GM21786 (cell line): Measurements from ENCODE around the gene KRTAP5-9.
"Not testable (repeated sequence)": the region's sequence is repeated elsewhere in the genome, so short reads cannot be mapped to it uniquely, and the experiment has no call there.

Source experiments
- ATAC-seq: cut with Tn5 transposase; IDR thresholded peaks from one replicate; pipeline ENCODE4 v1.9.1; 2021; ENCODE audit not compliant: unreplicated experiment

Gene KRTAP5-9

DNA sequence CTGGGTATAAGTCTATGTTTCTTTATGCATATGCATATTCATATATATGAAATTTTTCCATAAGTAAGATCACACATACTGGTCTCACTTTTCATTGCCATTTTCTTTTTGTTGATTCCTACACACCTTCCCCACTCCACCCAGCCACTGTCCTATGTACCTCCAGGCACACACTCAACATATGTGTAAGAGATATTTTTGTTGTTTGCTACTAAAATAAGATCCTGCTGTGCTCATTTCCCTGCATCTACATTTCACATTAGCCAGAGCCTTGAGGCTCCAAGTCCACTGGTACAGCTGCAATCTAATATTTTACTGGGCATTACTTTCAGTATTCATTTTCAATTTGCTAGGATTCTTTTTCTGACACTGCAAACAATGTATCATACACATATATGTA lies 9.0 kb downstream of the KRTAP5-9 start:
- no peak for ATAC-seq

DNA sequence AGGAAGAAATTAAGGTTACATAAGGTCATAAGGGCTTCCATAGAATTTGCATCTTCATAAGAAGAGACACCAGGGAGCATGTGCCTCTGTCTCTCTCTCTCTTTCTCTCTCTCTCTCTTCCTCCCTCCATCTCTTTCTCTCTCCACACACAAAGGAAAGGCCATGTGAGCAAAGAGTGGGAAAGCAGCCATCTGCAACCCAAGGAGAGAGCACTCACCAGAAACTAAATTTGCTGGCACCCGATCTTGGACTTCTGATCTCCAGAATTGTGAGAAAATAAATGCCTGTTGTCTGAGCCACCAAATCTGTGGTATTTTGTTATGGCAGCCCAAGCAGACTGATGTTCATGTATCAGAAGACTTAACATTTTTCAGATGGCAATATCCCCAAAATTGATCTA lies 10.8 kb downstream of the KRTAP5-9 start:
- ATAC-seq = no peak

DNA sequence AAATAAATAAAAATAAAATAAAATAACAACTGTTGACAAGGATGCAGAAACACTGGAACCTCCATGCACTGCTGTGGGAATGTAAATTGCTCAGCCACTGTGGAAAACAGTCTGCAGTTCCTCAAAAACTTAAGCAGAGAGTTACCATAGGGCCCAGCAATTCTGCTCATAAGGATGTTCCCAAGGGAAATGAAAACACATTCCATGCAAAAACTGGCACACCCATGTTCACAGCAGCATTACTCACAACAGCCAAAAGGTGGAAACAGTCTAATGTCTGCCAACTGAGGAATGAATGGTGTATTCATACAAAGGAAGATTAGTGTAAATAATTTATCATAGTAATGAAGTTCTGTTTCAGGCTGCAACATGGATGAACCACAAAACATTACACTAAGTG lies 13.9 kb downstream of the KRTAP5-9 start:
- ATAC-seq = no peak

DNA sequence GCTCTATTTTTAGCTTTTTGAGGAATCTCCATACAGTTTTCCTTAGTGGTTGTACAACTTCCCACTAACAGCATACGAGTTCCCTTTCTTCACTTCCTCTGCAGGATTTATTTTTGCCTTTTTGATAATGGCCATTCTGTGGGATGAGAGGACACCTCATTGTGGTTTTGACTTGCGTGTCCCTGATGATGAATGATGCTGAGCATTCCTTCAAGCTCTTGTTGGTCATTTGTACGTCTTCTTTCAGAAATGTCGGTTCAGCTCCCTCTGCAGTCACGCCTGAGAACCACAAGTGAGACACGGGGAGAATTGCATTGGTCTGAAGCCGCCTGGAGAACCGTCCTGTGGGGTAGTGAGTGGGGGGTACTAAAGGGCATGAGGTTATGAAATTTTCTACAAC lies 15.2 kb downstream of the KRTAP5-9 start:
- ATAC-seq = no peak

DNA sequence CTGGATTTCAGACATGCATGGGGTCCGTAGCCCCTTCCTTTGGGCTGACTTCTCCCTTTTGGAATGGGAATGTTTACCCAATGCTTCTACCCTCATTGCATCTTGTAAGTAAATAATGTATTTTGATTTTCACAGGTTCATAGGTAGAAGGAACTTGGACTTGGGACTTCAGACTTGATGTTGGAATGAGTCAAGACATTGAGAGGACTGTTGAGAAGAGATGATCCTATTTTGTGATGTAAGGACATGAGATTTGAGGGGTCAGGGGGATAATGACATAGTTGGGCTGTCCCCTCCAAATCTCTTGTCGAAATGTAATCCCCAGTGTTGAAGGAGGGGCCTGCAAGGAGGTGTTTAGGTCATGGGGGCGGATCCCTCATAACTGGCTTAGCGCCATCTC lies 16.2 kb downstream of the KRTAP5-9 start:
- ATAC-seq = no peak

DNA sequence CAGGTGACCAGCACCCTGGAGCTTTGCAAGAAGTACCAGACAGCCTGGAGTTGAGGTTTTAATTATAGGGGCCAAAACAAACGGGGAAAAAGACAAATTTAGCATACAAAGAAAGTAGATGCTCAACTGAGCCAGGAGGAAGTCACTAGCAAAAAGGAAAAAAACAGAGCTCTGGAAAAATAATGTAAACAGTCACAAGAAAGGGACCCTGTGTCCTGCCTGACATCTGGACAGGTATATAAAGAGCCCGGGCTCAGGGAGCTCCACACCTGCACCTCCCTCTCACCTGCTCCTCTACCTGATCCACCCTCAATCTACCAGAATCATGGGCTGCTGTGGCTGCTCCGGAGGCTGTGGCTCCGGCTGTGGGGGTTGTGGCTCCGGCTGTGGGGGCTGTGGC lies 17.0 kb downstream of the KRTAP5-9 start, which contains the start of gene KRTAP5-10:
Gene KRTAP5-10, plus strand, starts transcription at position 301 of the 400 bp plus-strand sequence. Its CDS starts 25 bp downstream, at position 326.
- no peak for ATAC-seq

DNA sequence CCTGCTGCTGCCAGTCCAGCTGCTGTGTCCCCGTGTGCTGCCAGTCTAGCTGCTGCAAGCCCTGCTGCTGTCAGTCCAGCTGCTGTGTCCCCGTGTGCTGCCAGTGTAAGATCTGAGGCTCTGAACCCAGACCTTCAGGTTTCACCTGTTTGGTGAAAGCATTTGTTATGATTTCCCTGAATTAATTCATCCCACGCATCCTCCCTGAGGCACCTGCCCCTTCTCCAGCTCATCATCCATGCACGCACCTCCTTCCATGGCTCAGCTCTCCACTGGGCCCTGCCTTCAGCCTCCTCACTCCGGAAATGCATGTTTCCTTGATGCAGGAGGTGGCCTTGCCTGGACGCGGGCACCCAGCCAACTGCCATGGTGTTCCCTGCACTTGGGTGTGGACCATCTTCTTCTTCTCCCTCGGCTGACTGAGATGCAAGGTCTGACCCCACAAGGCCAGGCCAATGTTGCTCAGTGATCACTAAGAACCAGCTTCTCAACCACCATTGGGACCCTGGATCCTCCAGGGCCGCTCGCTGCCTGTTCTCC lies 17.9 kb downstream of the KRTAP5-9 start:
- no peak for ATAC-seq

DNA sequence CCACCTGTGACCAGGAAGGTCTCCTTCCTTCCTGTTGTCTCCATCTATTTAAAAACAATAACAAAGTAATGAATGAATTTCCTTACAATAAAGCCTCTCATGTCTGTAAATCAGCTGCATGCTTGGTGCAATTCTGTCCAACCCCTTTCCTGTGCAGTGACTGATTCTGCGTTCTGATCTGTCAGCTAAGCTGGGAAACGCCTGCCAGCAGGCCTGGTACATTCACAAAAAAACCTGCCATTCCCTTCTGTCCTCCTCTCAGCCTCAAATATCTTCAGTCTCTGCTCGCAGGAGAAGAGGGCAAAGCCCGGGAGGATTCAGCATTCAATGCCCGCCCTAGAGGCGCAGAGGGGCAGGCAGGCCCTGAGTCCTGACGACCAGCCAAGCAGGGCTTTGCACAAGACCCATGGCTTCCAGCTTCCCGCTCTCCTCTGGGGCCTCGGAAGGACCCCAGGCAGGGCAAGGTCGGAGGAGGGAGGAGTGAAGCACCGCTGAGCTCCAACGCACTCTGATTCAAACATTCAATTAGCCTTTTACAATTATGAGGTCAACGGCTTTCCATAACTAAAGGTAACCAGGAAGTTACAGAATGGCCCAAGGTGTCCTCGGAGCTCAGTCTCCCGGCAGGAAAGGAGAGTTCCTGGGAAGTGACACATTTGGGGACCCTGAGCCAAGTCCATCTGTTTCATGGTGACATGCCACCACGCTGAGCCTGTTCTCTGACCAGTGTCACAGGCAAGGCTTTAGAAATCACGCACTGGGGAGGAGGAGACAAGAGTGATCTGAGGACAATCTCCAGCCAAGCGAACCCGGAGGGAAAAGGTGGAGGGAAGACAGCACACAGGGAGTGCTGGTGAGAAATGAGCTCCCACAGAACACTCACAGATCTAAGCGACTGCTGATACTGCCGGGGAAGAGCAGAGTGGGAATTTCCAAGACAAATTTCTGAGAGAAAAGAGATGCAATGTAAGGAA lies 18.7 kb downstream of the KRTAP5-9 start:
- ATAC-seq = not testable (repeated sequence)

DNA sequence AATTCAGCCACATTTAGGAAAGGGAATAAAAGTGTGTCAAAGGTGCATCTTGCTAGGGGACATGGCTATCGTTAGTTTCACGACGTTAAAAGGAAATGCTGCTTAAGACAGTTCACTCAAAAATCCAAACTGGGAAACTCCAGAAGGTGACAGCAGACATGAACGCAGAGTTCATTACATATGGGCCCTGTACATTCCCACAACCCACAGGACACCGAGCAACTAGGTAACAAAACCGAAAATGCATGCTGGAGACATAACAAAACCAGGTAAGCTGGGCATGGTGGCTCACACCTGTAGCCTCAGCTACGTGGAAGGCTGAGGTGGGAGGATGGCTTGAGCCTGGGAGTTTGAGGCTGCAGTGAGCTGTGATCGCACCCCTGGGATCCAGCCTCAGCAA lies 19.4 kb downstream of the KRTAP5-9 start:
- not testable (repeated sequence) for ATAC-seq

DNA sequence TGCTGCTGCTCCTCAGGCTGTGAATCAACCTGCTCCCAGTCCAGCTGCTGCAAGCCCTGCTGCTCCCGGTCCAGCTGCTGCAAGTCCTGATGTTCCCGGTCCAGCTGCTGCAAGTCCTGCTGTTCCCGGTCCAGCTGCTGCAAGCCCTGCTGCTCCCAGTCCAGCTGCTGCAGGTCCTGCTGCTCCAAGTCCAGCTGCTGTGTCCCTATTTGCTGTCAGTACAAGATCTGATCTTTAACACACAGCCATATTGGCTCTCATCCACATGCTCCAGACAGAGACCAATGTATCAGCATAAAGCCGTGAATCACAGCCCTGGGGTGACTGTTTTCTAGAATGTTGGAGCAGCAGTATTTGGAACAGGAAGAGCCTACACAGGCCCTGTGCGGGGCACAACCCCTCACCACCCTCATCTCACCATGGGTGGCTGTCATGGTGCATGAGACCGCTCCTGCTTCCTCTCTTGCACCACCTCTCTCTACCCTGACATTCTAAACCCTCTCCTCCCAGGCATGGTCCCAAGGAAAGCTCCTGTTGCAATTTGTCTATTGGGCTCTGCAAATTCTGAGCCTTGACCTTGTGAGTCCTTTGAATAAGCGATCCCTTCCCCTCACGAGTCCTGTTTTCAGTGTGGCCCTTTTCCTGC lies 20.6 kb downstream of the KRTAP5-9 start:
- ATAC-seq = no peak

DNA sequence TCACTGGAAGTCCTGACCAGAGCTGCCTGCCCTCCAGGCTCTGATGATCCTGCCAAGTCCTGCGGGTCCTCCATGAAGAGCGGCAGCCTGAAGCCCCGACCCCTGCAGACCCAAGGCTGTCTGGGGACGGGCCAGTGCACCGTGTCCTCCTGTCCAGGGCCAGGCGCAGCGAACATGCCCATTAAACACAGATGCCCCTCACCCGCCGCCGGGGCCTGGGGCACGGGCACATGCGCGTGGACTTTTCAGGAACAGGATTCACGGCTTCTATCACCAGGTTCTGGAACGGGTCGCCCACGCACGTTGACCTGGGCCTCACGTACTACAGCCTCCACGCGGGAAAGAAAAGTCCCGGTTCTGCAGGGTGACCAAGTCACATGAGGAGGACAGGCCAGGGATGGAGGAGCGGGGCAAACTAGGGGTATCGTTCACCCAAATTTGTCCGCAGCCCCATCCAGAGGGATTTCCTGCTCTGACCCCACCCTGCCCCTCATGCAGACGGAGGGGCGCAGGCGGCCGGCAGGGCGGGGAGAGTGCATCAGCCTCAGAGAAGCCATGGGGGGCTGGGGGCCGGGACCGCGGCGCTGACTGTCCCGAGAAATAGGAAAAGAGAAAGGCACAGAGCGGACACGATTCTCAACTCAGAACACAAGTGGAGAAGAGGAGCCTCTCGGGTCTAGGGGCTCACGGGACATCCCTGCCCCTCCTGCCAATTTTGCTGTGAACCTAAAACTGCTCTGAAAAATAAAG lies 23.1 kb downstream of the KRTAP5-9 start:
- not testable (repeated sequence) for ATAC-seq

DNA sequence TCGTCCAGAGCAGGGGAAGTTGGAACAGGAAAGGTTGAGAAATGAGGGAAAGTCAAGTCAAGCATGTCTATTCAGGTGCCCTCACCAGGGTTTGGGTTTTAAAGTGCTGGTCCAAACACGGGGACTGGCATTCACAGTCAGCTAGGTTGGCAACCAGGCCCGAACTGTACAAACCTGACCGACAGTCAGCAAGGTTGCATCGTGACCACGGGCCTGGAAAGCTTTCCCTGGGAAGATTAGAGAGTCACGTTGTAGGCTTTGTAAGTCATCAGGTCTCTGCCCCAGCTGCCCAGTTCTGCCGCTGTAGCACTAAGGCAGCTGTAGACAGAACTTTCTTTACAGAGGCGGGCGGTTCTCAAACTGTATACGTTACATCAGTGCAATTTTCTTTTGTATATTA lies 24.6 kb downstream of the KRTAP5-9 start:
- no peak for ATAC-seq

DNA sequence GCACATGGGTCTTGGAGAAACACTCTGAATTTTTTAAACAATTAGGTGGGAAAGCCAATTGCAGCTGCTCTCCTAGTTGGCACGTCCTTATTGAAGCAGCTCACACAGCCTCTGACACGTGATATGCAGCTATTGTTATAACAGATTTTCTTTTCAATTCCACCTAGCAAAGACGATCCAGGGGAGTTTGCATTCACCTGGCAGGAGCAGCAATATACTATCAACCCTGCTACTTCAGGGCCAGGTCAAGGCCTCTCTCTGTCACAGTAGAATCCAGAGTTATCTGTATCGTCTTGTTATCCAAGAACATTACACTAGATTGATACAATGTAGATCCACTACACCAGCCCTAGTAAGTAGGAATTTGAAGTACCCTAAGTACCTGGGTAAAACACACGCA lies 26.2 kb downstream of the KRTAP5-9 start:
- no peak for ATAC-seq

DNA sequence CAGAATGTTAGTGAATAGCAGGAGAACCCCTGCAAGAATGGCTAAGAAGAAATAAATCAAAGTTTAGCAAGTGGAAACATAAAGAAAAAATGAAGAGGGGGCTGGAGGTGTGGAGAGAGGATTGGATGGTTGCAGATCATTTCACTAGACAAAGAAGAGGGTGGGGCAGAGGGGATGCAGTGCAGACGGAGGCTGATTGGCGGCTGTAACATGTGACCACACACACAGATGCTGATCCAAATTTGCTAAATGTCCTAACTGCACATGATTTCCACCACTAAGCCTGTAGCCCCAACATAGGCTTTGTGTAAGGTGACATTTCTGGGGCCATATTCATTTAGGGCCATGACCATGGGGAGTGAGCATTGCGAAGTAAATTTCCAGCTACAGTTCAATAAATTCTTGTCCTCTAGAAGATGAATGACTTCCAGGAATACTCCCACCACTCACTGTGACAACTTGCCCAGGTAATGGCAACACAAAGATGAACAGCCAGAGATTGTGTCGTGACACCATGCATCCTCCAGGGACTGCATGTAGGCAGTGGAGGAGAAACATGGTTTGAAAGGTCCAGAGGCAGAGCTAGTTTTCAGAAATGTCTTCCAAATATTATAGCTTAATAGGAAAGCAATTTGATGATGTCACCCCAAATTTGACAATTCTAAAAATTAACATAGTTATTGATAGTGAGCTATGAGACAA lies 27.7 kb downstream of the KRTAP5-9 start:
- no peak for ATAC-seq

DNA sequence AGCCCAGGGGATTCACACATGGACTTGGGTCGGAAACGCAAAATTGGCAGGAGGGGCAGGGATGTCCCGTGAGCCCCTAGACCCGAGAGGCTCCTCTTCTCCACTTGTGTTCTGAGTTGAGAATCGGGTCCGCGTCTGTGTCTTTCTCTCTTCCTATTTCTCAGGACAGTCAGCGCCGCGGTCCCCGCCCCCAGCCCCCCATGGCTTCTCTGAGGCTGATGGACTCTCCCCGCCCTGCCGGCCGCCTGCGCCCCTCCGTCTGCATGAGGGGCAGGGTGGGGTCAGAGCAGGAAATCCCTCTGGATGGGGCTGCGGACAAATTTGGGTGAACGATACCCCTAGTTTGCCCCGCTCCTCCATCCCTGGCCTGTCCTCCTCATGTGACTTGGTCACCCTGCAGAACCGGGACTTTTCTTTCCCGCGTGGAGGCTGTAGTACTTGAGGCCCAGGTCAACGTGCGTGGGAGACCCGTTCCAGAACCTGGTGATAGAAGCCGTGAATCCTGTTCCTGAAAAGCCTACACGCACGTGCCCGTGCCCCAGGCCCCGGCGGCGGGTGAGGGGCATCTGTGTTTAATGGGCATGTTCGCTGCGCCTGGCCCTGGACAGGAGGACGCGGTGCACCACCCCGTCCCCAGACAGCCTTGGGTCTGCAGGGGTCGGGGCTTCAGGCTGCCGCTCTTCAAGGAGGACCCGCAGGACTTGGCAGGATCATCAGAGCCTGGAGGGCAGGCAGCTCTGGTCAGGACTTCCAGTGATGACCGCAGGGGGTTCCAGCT lies 28.7 kb downstream of the KRTAP5-9 start:
- not testable (repeated sequence) for ATAC-seq

DNA sequence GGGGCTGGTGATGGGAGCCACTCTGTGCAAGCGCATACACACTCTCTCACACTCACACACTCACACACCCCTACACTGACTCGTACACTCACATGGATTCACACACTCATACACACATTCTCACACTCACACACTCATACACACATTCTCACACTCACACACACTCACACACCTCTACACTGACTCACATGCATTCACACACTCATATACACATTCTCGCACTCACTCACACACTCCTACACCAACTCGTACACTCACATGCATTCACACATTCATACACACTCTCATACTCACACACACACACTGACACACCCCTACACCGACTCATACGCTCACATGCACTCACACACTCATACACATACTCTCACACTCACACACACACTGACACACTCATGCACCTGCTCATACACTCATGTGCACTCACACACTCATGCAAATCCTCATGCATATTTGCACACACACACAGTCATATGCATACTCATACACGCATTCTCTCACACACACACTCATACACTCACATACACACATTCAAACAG lies 29.3 kb downstream of the KRTAP5-9 start:
- no peak for ATAC-seq

DNA sequence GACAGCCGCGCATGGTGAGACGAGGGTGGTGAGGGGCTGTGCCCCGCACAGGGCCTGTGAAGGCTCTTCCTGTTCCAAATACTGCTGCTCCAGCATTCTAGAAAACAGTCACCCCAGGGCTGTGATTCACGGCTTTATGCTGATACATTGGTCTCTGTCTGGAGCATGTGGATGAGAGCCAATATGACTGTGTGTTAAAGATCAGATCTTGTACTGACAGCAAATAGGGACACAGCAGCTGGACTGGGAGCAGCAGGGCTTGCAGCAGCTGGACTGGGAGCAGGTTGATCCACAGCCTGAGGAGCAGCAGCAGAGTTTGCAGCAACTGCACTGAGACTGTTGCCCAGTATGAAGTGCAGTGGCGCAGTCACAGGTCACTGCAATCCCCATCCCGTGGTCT lies 31.3 kb downstream of the KRTAP5-9 start:
- not testable (repeated sequence) for ATAC-seq

DNA sequence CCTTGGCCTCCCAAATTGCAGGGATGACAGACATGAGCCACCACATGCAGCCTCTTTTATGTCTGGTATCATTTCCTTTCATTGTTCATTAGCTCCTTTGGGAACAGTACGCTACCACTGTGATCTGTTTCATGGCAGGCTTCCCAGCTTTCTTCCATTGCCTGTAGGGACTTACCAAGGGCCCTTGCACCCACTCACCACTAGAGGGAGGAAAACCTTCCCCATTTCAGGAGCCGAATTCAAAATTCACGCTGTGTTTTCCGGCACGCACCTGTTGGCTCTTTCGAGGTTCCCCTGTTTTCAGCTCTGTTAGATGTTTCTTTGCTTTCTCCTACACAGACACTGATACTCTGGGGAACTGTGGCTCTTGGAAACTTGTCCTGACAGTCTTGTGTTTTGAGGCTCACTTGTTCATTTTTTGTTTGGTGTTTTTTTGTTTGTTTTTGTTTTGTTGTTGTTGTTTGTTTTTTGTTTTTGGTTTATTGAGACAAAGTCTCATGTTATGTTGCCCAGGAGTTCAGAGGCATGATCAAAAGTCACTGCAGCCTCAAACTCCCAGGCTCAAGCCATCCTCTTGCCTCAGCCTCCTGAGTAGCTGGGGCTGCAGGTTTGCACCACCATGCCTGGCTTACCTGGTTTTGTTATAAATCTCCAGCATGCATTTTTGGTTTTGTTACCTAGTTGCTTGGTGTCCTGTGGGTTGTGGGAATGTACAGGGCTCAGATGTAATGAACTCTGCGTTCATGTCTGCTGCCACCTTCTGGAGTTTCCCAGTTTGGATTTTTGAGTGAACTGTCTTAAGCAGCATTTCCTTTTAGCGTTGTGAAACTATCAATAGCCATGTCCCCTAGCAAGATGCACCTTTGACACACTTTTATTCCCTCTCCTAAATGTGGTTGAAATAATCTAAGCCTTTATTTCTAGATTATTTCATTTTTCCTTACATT lies 32.1 kb downstream of the KRTAP5-9 start:
- ATAC-seq = no peak
